Nephron progenitor cell (in vitro differentiated cells): ENCODE measurements around the gene LINC01488.

Source experiments
- DNase-seq: peaks from one replicate; pipeline ENCODE4 v3.0.0; 2021
- H3K27ac Mint-ChIP-seq: 2 replicates; pipeline ENCODE4 v1.8.0; 2021; ENCODE audit warnings: mild to moderate bottlenecking, moderate library complexity, mixed read lengths
- H3K27me3 Mint-ChIP-seq: 2 replicates; pipeline ENCODE4 v1.8.0; 2021; ENCODE audit warnings: mild to moderate bottlenecking, low read depth, mixed read lengths; ENCODE audit not compliant: poor library complexity
- H3K36me3 Mint-ChIP-seq: 2 replicates; pipeline ENCODE4 v1.8.0; 2021; ENCODE audit warnings: low read depth, mixed read lengths
- H3K4me1 Mint-ChIP-seq: 2 replicates; pipeline ENCODE4 v1.8.0; 2021; ENCODE audit warnings: mixed read lengths
- H3K4me3 Mint-ChIP-seq: 2 replicates; pipeline ENCODE4 v1.8.0; 2021; ENCODE audit warnings: mild to moderate bottlenecking, moderate library complexity, mixed read lengths
- H3K9me3 Mint-ChIP-seq: 2 replicates; pipeline ENCODE4 v1.8.0; 2021; ENCODE audit warnings: mild to moderate bottlenecking, moderate library complexity, mixed read lengths
- CTCF ChIP-seq: fragments of 200-600 bp; sonication (generic); IDR thresholded peaks from 2 replicates; pipeline ENCODE4 v1.5.0; 2021; ENCODE audit warnings: antibody characterized with exemption

Gene LINC01488

GRCh38 chr11:69459848-69460539 lies 21.5 kb upstream of the LINC01488 start:
- Mint-ChIP-seq H3K27ac (no peak overlapping the region), H3K4me3 (no peak overlapping the region), H3K36me3 (no peaks in the 10 kb centered on the region), H3K27me3 (peaks cover 17% of the 10 kb centered on the region), H3K9me3 (peaks cover 42% of the 10 kb centered on the region), H3K4me1 (peaks cover 14% of the 10 kb centered on the region)
- DNase-seq: no peak
- no peak for TF ChIP-seq CTCF

GRCh38 chr11:69460540-69461257 lies 20.8 kb upstream of the LINC01488 start:
- Mint-ChIP-seq H3K4me1 (peaks cover 10% of the 10 kb centered on the region), H3K4me3 (no peak overlapping the region), H3K9me3 (peaks cover 42% of the 10 kb centered on the region), H3K27ac (no peak overlapping the region), H3K36me3 (no peaks in the 10 kb centered on the region), H3K27me3 (peaks cover 17% of the 10 kb centered on the region)
- no peak for DNase-seq
- TF ChIP-seq CTCF: no peak

GRCh38 chr11:69461272-69461962 lies 20.0 kb upstream of the LINC01488 start:
- H3K27ac Mint-ChIP-seq: no peak overlapping the region
- no peaks in the 10 kb centered on the region for H3K36me3 Mint-ChIP-seq
- no peak for TF ChIP-seq CTCF

GRCh38 chr11:69462106-69462951 lies 19.1 kb upstream of the LINC01488 start:
- H3K27ac Mint-ChIP-seq: no peak overlapping the region

More at GRCh38 chr11:69461272-69461962, 20.0 kb upstream of the LINC01488 start:
- DNase-seq: no peak
- Mint-ChIP-seq H3K4me1 (peaks cover 10% of the 10 kb centered on the region), H3K9me3 (peaks cover 38% of the 10 kb centered on the region), H3K27me3 (peaks cover 17% of the 10 kb centered on the region), H3K4me3 (no peak overlapping the region)

More at GRCh38 chr11:69462106-69462951, 19.1 kb upstream of the LINC01488 start:
- TF ChIP-seq CTCF: no peak
- Mint-ChIP-seq H3K36me3 (no peaks in the 10 kb centered on the region), H3K4me3 (no peak overlapping the region), H3K4me1 (peaks cover 10% of the 10 kb centered on the region), H3K9me3 (peaks cover 31% of the 10 kb centered on the region), H3K27me3 (peaks cover 17% of the 10 kb centered on the region)
- DNase-seq: no peak
